Liver (tissue), 3 donors: ENCODE results near the gene SLC25A52.

Source experiments
- ATF3 ChIP-seq: IDR thresholded peaks from 2 replicates; pipeline ENCODE4 v1.6.1; 2016; ENCODE audit warnings: antibody characterized with exemption
- CTCF ChIP-seq: fragments of 150-350 bp; IDR thresholded peaks from 2 replicates; pipeline ENCODE4 v1.5.1; 2017; ENCODE audit warnings: improper control_type of control experiment, low read depth, low read length; ENCODE audit not compliant: missing input control
- EGR1 ChIP-seq, 2 donors: IDR thresholded peaks; 2 replicates each; pipeline ENCODE4 v1.6.1; 2016 to 2018; ENCODE audit warnings: antibody characterized with exemption in 2 of 2, low read depth in 2 of 2
- HNF4A ChIP-seq, 2 donors: conservative IDR thresholded peaks; 2 replicates each; pipeline ENCODE4 v1.6.1; 2016; ENCODE audit warnings: antibody characterized with exemption in 2 of 2, mild to moderate bottlenecking in 2 of 2
- JUND ChIP-seq, 2 donors: IDR thresholded peaks; 2 replicates each; pipeline ENCODE4 v1.6.1; 2016; ENCODE audit warnings: antibody characterized with exemption in 2 of 2
- RAD21 ChIP-seq, 2 donors: IDR thresholded peaks; 2 replicates each; pipeline ENCODE4 v1.6.1; 2016; ENCODE audit warnings: antibody characterized with exemption in 2 of 2, mild to moderate bottlenecking in 2 of 2
- REST ChIP-seq: IDR thresholded peaks from 2 replicates; pipeline ENCODE4 v1.6.1; 2016; ENCODE audit warnings: antibody characterized with exemption, mild to moderate bottlenecking
- SP1 ChIP-seq: IDR thresholded peaks from 2 replicates; pipeline ENCODE4 v1.6.1; 2018; ENCODE audit warnings: antibody characterized with exemption, mild to moderate bottlenecking
- donor health status: healthy.
- donor health status: healthy.

DNA sequence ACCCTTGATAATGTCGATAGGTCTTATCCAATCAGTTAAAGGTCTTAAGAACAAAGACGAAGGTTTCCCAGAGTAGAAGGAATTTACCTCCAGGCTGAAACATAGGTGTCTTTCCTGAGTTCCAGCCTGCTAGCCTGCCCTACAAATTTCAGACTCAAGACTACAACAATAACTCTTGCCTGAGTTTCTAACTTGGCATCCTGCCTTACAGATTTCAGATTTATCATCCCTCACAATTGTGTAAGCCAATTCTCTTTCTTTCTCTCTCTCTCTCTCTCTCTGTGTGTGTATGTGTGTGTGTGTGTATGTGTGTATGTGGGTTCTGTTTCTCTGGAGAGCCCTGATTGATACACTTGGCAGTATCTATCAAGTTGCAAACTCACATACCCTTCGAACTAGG lies 39.1 kb downstream of the SLC25A52 start:
- TF ChIP-seq SP1 = no peak
- no peak for TF ChIP-seq CTCF
- TF ChIP-seq RAD21 (IDR thresholded peaks at IDR 0.05) = no peak
- TF ChIP-seq REST = no peak
- TF ChIP-seq EGR1 (IDR thresholded peaks at IDR 0.05; ENCODE audit: low read depth in 2 of 2) = no peak
- TF ChIP-seq ATF3 = no peak
- no peak for TF ChIP-seq JUND (IDR thresholded peaks at IDR 0.05)
- no peak for TF ChIP-seq HNF4A (conservative IDR thresholded peaks at IDR 0.05)
